ENCODE measurements around the gene DCTPP1. TPM values are rescaled to one million over a fixed set of nuclear protein-coding genes. Genes with fewer than 3 reads are reported as not detected.

The DCTPP1 gene
- total RNA-seq, 1 experiment from 2014 or later, result 28.9 TPM

GRCh38 chr16:30447512-30448226, 17.8 kb upstream of the DCTPP1 start:
- DNase-seq (ENCODE audit: low spot score), result no peak

- no peak for DNase-seq (ENCODE audit: low spot score)
Measured at GRCh38 chr16:30446203-30446595, 16.4 kb upstream of the DCTPP1 start.

GRCh38 chr16:30445408-30446202, 15.8 kb upstream of the DCTPP1 start, which contains the start of gene SEPHS2:
SEPHS2 (minus strand) TSS chr16:30445874; CDS start chr16:30445727, 147 bp downstream.
- peak; percentile 95 for DNase-seq (ENCODE audit: low spot score)

- no peak for DNase-seq (ENCODE audit: low spot score)
Measured at GRCh38 chr16:30445149-30445407, 15.2 kb upstream of the DCTPP1 start.

- DNase-seq (ENCODE audit: low spot score), result no peak
Measured at GRCh38 chr16:30444231-30445148, 14.7 kb upstream of the DCTPP1 start.

- no peak for DNase-seq (ENCODE audit: low spot score)
Measured at GRCh38 chr16:30443631-30444030, 13.8 kb upstream of the DCTPP1 start.

- no peak for DNase-seq (ENCODE audit: low spot score)
Measured at GRCh38 chr16:30439720-30440348, 10.0 kb upstream of the DCTPP1 start.

DNA sequence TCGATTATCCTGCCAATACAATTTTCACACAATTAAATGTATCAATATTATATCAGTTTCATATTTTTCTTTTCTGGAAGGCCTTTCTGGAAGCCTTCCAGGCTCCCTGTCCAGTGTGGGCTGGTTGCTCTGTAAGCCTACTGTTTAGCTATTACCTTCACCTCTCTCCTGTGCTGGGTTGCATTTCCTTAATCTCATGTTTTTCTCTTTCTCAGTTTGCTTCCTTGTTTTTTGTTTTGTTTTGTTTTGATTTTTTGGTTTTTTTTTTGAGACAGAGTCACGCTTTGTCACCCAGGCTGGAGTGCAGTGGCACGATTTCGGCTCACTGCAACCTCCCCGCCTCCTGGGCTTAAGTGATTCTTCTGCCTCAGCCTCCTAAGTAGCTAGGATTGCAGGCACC, 9.0 kb upstream of the DCTPP1 start:
- DNase-seq (ENCODE audit: low spot score), result no peak

GRCh38 chr16:30437511-30438046, 7.7 kb upstream of the DCTPP1 start:
- DNase-seq (ENCODE audit: low spot score), result no peak

GRCh38 chr16:30434852-30435251, 5.0 kb upstream of the DCTPP1 start:
- DNase-seq (ENCODE audit: low spot score), result no peak

- no peak for DNase-seq (ENCODE audit: low spot score)
Measured at GRCh38 chr16:30430428-30430970, 669 bp upstream of the DCTPP1 start.

GRCh38 chr16:30429418-30429677, 482 bp downstream of the DCTPP1 start:
- DNase-seq (ENCODE audit: low spot score), result no peak

GRCh38 chr16:30428055-30428454, 1.8 kb downstream of the DCTPP1 start:
- no peak for DNase-seq (ENCODE audit: low spot score)

- no peak for DNase-seq (ENCODE audit: low spot score)
Measured at GRCh38 chr16:30421010-30421409, 8.8 kb downstream of the DCTPP1 start.

GRCh38 chr16:30418350-30419181, 11.3 kb downstream of the DCTPP1 start:
- no peak for DNase-seq (ENCODE audit: low spot score)

- no peak for DNase-seq (ENCODE audit: low spot score)
Measured at GRCh38 chr16:30417529-30418349, 12.1 kb downstream of the DCTPP1 start.

DNA sequence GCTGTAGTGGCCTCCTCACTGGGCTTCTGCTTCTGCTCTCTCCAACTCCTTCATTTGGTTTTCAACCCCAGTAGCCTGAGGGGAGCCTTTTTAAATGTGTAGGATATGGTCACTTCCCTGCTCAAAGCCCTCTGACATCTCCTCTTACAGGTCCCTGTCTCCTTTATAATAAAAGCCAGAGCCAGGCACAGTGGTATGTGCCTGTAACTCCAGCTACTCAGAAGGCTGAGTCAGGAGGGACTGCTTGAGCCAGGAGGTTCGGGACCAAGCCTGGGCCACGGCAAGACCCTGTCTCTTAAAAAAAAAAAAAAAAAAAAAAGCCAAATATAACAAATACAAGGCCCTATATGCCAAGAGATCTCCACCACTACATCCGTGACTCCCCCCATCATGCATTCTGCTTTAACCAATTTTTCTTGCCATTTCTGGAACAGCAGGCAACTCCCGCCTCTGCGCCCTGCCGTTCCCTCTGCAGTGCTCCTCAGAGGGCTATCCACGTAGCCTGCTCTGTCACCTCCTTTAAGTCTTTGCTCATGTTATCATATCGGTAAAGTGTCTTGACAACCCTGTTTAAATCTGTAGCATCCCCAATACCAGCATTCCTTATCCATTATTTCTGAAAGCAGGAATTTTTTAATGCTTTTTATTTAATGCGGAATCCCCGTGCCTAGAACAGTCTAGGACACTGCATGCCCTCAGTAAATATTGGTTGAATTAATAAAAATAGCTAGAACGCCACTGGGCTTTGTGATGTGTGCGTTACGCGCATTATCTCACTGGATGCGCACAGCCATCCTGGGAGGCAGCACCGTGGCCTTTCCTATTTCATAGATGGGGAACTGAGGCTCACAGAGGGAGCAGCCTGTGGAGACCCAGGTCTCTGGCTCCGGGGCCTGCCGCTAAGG, 13.0 kb downstream of the DCTPP1 start:
- DNase-seq (ENCODE audit: low spot score), result no peak

DNA sequence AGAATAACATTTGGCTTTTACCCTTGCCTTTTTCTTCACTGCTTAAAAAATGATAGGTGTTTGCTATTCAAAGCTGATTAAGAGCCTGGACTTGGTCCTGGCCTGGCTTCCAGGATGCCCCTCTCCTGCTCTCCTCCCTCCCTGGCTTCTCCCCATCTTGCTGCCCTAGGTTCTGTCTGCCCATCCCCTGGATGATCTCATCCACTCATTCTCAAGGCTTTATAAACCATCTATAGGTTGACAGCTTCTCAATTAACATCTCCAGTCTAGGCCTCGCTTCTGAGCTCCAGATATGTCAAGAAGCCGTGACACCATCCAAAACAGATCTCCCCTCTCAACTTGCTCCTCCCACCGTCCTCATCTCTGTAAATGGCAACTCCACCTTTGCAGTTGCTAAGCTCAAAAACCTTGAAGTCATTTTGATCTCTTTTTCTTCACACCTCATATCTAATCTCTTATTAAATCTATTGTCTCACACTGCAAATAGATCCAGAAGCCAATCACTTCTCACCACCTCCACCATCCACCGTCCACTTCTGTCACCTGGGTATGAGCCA, 13.7 kb downstream of the DCTPP1 start:
- no peak for DNase-seq (ENCODE audit: low spot score)
